Measurements from ENCODE around the gene JPT1.
"Not testable (repeated sequence)": the region's sequence is repeated elsewhere in the genome, so short reads cannot be mapped to it uniquely, and the experiment has no call there.

Gene JPT1

GRCh38 chr17:75129576-75129975 is 24.7 kb downstream of the JPT1 start:
- DNase-seq: no peak

- DNase-seq: no peak
Observed at GRCh38 chr17:75128694-75129505, 25.4 kb downstream of the JPT1 start.

GRCh38 chr17:75127936-75128335 is 26.4 kb downstream of the JPT1 start:
- not testable (repeated sequence) for DNase-seq

GRCh38 chr17:75126954-75127353 is 27.4 kb downstream of the JPT1 start:
- no peak for DNase-seq

- DNase-seq: no peak
Observed at GRCh38 chr17:75125984-75126383, 28.3 kb downstream of the JPT1 start.

GRCh38 chr17:75124819-75125162 is 29.5 kb downstream of the JPT1 start:
- DNase-seq: no peak

- DNase-seq: no peak
Observed at GRCh38 chr17:75124041-75124818, 30.1 kb downstream of the JPT1 start.

GRCh38 chr17:75118307-75118706 is 36.0 kb downstream of the JPT1 start:
- no peak for DNase-seq

GRCh38 chr17:75116737-75117136 is 37.6 kb downstream of the JPT1 start:
- no peak for DNase-seq

GRCh38 chr17:75115555-75115954 is 38.8 kb downstream of the JPT1 start:
- no peak for DNase-seq

GRCh38 chr17:75114552-75115314 is 39.6 kb downstream of the JPT1 start:
- no peak for DNase-seq

- peak; percentile 68 for DNase-seq
Observed at GRCh38 chr17:75113798-75114551, 40.3 kb downstream of the JPT1 start.

- no peak for DNase-seq
Observed at GRCh38 chr17:75111777-75112335, 42.5 kb downstream of the JPT1 start.

GRCh38 chr17:75110234-75110937 is 43.9 kb downstream of the JPT1 start:
- no peak for DNase-seq

GRCh38 chr17:75109407-75110233 is 44.7 kb downstream of the JPT1 start, which contains the start of gene ARMC7:
Gene ARMC7 (plus strand): TSS chr17:75109969. CDS start chr17:75110289, 320 bp downstream.
- DNase-seq: peak; percentile 81

GRCh38 chr17:75109046-75109406 is 45.3 kb downstream of the JPT1 start:
- DNase-seq: no peak

- no peak for DNase-seq
Observed at GRCh38 chr17:75108193-75108592, 46.1 kb downstream of the JPT1 start.

GRCh38 chr17:75105126-75106080 is 48.9 kb downstream of the JPT1 start:
- DNase-seq: no peak
